A673 (cell line): ENCODE measurements around the gene GPC1. TPM values are rescaled to one million over a fixed set of nuclear protein-coding genes. Genes with fewer than 3 reads are reported as not detected.

Experiments
- BruUV-seq: library from RNA; stranded (reverse); fragments of 400-500 nt; replicated peaks from 2 replicates; lab custom pipeline; 2021; lab: Mats Ljungman, UMichigan
- CTCF ChIA-PET: fragments of 300-600 bp; sonication (Branson Sonifier 250); formaldehyde crosslinking; loops from one replicate; lab custom pipeline; 2022; ENCODE audit warnings: antibody characterized with exemption; lab: Charles Lee
- POLR2A ChIA-PET: fragments of 300-600 bp; sonication (Branson Sonifier 250); formaldehyde crosslinking; loops from one replicate; lab custom pipeline; 2022; ENCODE audit warnings: antibody characterized with exemption; ENCODE audit not compliant: low non-redundant PET; lab: Charles Lee
- DNase-seq: peaks from one replicate; pipeline ENCODE4 v3.0.0-alpha.2; 2015; ENCODE audit warnings: low spot score
- H3K27ac ChIP-seq: fragments of 200-600 bp; sonication (generic); 2 replicates; pipeline ENCODE4 v1.5.1; 2016; ENCODE audit warnings: mixed run types, low read depth, mild to moderate bottlenecking, mixed read lengths, antibody characterized with exemption, low read length; ENCODE audit not compliant: poor library complexity, severe bottlenecking
- H3K27me3 ChIP-seq: fragments of 200-600 bp; sonication (generic); replicated peaks from 2 replicates; pipeline ENCODE4 v1.6.1; 2017; ENCODE audit warnings: mixed run types, low read depth, mild to moderate bottlenecking, mixed read lengths, antibody characterized with exemption, low read length; ENCODE audit not compliant: insufficient read depth, poor library complexity
- H3K36me3 ChIP-seq: fragments of 200-600 bp; sonication (generic); 2 replicates; pipeline ENCODE4 v1.6.1; 2016; ENCODE audit warnings: mixed run types, mild to moderate bottlenecking, mixed read lengths, antibody characterized with exemption, low read length; ENCODE audit not compliant: insufficient read depth, poor library complexity, severe bottlenecking
- H3K4me1 ChIP-seq: fragments of 200-600 bp; sonication (generic); 2 replicates; pipeline ENCODE4 v1.6.1; 2017; ENCODE audit warnings: mixed run types, mild to moderate bottlenecking, mixed read lengths, antibody characterized with exemption, low read length; ENCODE audit not compliant: insufficient read depth, poor library complexity, severe bottlenecking
- H3K4me3 ChIP-seq: fragments of 200-600 bp; sonication (generic); 2 replicates; pipeline ENCODE4 v1.5.1; 2016; ENCODE audit warnings: low read depth, mixed run types, mild to moderate bottlenecking, mixed read lengths, low read length; ENCODE audit not compliant: poor library complexity, severe bottlenecking
- H3K9me3 ChIP-seq: fragments of 200-600 bp; sonication (generic); 2 replicates; pipeline ENCODE4 v1.6.1; 2016; ENCODE audit warnings: mixed run types, low read depth, mild to moderate bottlenecking, mixed read lengths, antibody characterized with exemption, low read length; ENCODE audit not compliant: poor library complexity, severe bottlenecking
- EZH2 ChIP-seq: fragments of 200-600 bp; sonication (generic); IDR thresholded peaks from 2 replicates; pipeline ENCODE4 v1.6.1; 2017; ENCODE audit warnings: borderline replicate concordance, low read depth, mild to moderate bottlenecking, mixed read lengths, antibody characterized with exemption, low read length; ENCODE audit not compliant: poor library complexity, severe bottlenecking
- intact Hi-C: fragments of 100-400 bp; cut with micrococcal nuclease; formaldehyde crosslinking; loops from one replicate; pipeline ENCODE4 v1.10.0; 2022; ENCODE audit not compliant: unreplicated experiment
- total RNA-seq: library from RNA; stranded (reverse); gene quantifications from 2 replicates; pipeline ENCODE4 v1.2.3, GENCODE V29; 2021
- TF ChIP-seq, protein P1 (sequence below): fragments of 300-800, 200-600 bp; sonication (generic); conservative IDR thresholded peaks from 2 replicates; pipeline ENCODE4 v1.5.1; 2017; ENCODE audit warnings: low read depth, mild to moderate bottlenecking, antibody characterized with exemption, low read length, moderate library complexity, mixed read lengths

GPC1 gene
- total RNA-seq, 1 experiment from 2014 or later = 21.2 TPM

DNA sequence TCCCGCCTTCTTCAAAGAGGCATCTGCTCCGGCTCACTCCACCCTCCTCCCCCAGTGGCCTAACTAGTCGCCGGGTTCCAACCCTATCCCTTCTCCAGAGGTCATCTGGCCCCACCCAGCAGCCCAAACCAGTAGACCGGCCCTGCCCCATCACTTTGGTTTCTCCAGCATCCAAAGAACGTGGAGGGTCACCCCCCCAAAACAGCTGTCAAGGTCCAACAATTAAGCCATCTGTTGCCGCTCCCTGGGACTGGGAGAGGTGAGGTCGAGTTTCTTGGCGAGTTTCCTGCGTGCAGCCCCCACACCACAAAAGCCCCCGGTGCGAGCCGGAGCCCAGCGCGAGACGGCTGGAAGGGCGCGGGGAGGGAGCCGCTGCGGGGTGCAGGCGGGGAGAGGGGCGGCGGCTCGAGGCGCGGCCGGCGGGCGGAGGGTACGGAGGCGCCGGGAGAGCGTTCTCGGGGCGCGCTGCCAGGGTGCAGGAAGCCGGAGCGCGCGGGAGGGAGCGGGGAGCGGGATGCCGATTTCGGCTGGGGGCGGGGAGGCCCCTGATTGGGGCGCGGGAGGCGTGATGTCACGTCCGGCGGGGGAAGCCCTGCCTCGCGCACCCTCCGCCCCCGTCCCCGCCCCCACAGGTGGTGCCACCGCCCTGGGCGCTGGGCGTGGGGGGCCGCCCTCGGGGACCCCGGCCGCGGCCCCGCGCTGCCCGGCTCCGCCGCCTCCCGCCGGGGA lies 571 bp upstream of the GPC1 start:
- H3K4me1 ChIP-seq = peaks cover 15% of the 10 kb centered on the region
- CTCF ChIA-PET = no interaction called here
- POLR2A ChIA-PET = no interaction called here
- intact Hi-C loops = loop anchor here (5.0 kb wide), 1 partner anchor 373 kb away; no protein-coding TSS in a partner anchor
- H3K27me3 ChIP-seq = peaks cover 15% of the 10 kb centered on the region
- TF ChIP-seq, protein P1, sequence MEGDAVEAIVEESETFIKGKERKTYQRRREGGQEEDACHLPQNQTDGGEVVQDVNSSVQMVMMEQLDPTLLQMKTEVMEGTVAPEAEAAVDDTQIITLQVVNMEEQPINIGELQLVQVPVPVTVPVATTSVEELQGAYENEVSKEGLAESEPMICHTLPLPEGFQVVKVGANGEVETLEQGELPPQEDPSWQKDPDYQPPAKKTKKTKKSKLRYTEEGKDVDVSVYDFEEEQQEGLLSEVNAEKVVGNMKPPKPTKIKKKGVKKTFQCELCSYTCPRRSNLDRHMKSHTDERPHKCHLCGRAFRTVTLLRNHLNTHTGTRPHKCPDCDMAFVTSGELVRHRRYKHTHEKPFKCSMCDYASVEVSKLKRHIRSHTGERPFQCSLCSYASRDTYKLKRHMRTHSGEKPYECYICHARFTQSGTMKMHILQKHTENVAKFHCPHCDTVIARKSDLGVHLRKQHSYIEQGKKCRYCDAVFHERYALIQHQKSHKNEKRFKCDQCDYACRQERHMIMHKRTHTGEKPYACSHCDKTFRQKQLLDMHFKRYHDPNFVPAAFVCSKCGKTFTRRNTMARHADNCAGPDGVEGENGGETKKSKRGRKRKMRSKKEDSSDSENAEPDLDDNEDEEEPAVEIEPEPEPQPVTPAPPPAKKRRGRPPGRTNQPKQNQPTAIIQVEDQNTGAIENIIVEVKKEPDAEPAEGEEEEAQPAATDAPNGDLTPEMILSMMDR = no peak
- no peak for TF ChIP-seq EZH2
- no peaks in the 10 kb centered on the region for H3K9me3 ChIP-seq
- DNase-seq = peak; percentile 93
- BruUV-seq = no TSS peak
- no peaks in the 10 kb centered on the region for H3K36me3 ChIP-seq
- H3K4me3 ChIP-seq = peak overlapping the region; percentile 62
- H3K27ac ChIP-seq = peak overlapping the region; percentile 63

DNA sequence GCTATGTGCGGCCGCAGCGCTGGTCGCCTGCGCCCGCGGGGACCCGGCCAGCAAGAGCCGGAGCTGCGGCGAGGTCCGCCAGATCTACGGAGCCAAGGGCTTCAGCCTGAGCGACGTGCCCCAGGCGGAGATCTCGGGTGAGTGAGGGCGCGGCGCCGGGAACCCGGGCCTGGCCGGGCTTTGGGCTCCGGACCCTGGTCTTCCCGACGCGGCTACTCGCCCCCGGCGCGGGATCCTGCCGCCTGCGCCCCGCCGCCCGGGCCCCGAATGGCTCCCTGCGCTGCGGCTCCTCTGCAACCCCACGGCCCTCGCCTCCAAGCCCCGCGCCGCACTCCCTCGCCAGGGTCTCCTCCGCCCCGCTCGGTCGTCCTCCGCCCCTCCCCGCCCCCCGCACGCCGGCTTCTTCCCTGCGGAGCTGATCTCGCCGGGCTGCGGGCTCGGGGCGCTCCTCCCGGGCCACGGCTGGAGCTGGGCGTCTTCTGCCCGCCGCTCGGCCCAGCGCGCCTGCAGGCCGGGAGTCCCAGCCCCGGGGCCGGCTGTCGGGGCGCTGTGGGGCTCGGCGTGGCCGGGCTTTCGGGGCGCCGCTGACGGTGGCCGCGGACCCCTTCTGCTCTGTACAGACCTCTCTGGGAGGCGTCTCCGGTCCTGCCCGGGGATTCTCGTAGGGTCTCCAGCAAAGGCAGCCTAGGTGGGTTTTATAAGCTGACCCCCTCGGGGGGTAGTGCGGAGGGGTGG lies 652 bp downstream of the GPC1 start:
- intact Hi-C loops = loop anchor here (5.0 kb wide), 1 partner anchor 374 kb away; no protein-coding TSS in a partner anchor

More for the DNA sequence above, 652 bp downstream of the GPC1 start:
- POLR2A ChIA-PET = no interaction called here
- Histone ChIP-seq H3K36me3 (no peaks in the 10 kb centered on the region), H3K27me3 (peaks cover 15% of the 10 kb centered on the region), H3K27ac (peak overlapping the region; percentile 57), H3K9me3 (no peaks in the 10 kb centered on the region), H3K4me3 (peak overlapping the region; percentile 62), H3K4me1 (peaks cover 15% of the 10 kb centered on the region)
- CTCF ChIA-PET = no interaction called here
- no TSS peak for BruUV-seq
- DNase-seq = peak; percentile 23
- no peak for TF ChIP-seq EZH2
- TF ChIP-seq, protein P1 = no peak
